Liver (tissue), 9 donors: ENCODE data around the gene KCNK13. TPM values are rescaled to one million over a fixed set of nuclear protein-coding genes. Genes with fewer than 3 reads are reported as not detected.

Experiments used
- DNase-seq: peaks from one replicate; pipeline ENCODE4 v3.0.0-alpha.2; 2017; ENCODE audit warnings: low spot score
- H3K27ac ChIP-seq, 2 donors: one replicate each; pipeline ENCODE4 v1.7.0; 2013; ENCODE audit warnings: inconsistent platforms in 2 of 2, low read length in 2 of 2, control low read depth in 1 of 2, low read depth in 1 of 2, mild to moderate bottlenecking in 1 of 2
- H3K27me3 ChIP-seq, 4 donors: one replicate each; pipeline versions ENCODE4 v1.6.1 to v1.7.0; 2013; ENCODE audit warnings: low read length in 3 of 4, inconsistent platforms in 1 of 4, mild to moderate bottlenecking in 1 of 4, moderate library complexity in 1 of 4; ENCODE audit not compliant: control insufficient read depth in 4 of 4, insufficient read depth in 4 of 4
- H3K36me3 ChIP-seq, 4 donors: one replicate each; pipeline versions ENCODE4 v1.6.1 to v1.7.0; 2013; ENCODE audit warnings: low read length in 3 of 4, mild to moderate bottlenecking in 3 of 4, low read depth in 1 of 4, moderate library complexity in 1 of 4; ENCODE audit not compliant: control insufficient read depth in 4 of 4, insufficient read depth in 3 of 4
- H3K4me1 ChIP-seq, 4 donors: one replicate each; pipeline versions ENCODE4 v1.6.1 to v1.7.0; 2013; ENCODE audit warnings: low read length in 3 of 4, mild to moderate bottlenecking in 3 of 4, moderate library complexity in 1 of 4; ENCODE audit not compliant: control insufficient read depth in 4 of 4, insufficient read depth in 4 of 4
- H3K4me3 ChIP-seq, 3 donors: one replicate each; pipeline versions ENCODE4 v1.6.1 to v1.7.0; 2013; ENCODE audit warnings: low read length in 3 of 3, control low read depth in 1 of 3, low read depth in 1 of 3, mild to moderate bottlenecking in 1 of 3
- H3K9ac ChIP-seq, 2 donors: one replicate each; pipeline ENCODE4 v1.7.0; 2013; ENCODE audit warnings: low read length in 2 of 2, mild to moderate bottlenecking in 2 of 2, moderate library complexity in 2 of 2, control low read depth in 1 of 2, low read depth in 1 of 2
- H3K9me3 ChIP-seq, 4 donors: one replicate each; pipeline versions ENCODE4 v1.6.1 to v1.7.0; 2013; ENCODE audit warnings: low read length in 3 of 4; ENCODE audit not compliant: control insufficient read depth in 4 of 4
- ATF3 ChIP-seq: IDR thresholded peaks from 2 replicates; pipeline ENCODE4 v1.6.1; 2016; ENCODE audit warnings: antibody characterized with exemption
- CTCF ChIP-seq: fragments of 150-350 bp; IDR thresholded peaks from 2 replicates; pipeline ENCODE4 v1.5.1; 2017; ENCODE audit warnings: improper control_type of control experiment, low read depth, low read length; ENCODE audit not compliant: missing input control
- GABPA ChIP-seq, 2 donors: IDR thresholded peaks in 1 of 2; conservative IDR thresholded peaks in 1 of 2; 2 replicates each; pipeline ENCODE4 v1.6.1; 2016; ENCODE audit warnings: antibody characterized with exemption in 2 of 2, mild to moderate bottlenecking in 1 of 2, moderate library complexity in 1 of 2
- HNF4G ChIP-seq: IDR thresholded peaks from 2 replicates; pipeline ENCODE4 v1.6.1; 2016; ENCODE audit warnings: antibody characterized with exemption
- JUND ChIP-seq, 2 donors: IDR thresholded peaks; 2 replicates each; pipeline ENCODE4 v1.6.1; 2016; ENCODE audit warnings: antibody characterized with exemption in 2 of 2
- MAX ChIP-seq: IDR thresholded peaks from 2 replicates; pipeline ENCODE4 v1.6.1; 2016; ENCODE audit warnings: antibody characterized with exemption
- NR2F2 ChIP-seq: IDR thresholded peaks from 2 replicates; pipeline ENCODE4 v1.6.1; 2016; ENCODE audit warnings: antibody characterized with exemption
- RAD21 ChIP-seq, 2 donors: IDR thresholded peaks; 2 replicates each; pipeline ENCODE4 v1.6.1; 2016; ENCODE audit warnings: antibody characterized with exemption in 2 of 2, mild to moderate bottlenecking in 2 of 2
- REST ChIP-seq: IDR thresholded peaks from 2 replicates; pipeline ENCODE4 v1.6.1; 2016; ENCODE audit warnings: antibody characterized with exemption, mild to moderate bottlenecking
- RXRA ChIP-seq, 2 donors: IDR thresholded peaks; 2 replicates each; pipeline ENCODE4 v1.6.1; 2017 to 2018; ENCODE audit warnings: antibody characterized with exemption in 2 of 2, mild to moderate bottlenecking in 1 of 2
- SP1 ChIP-seq: IDR thresholded peaks from 2 replicates; pipeline ENCODE4 v1.6.1; 2018; ENCODE audit warnings: antibody characterized with exemption, mild to moderate bottlenecking
- YY1 ChIP-seq: IDR thresholded peaks from 2 replicates; pipeline ENCODE4 v1.6.1; 2016; ENCODE audit warnings: antibody characterized with exemption, mild to moderate bottlenecking
- ZBTB33 ChIP-seq: IDR thresholded peaks from 2 replicates; pipeline ENCODE4 v1.6.1; 2016; ENCODE audit warnings: antibody characterized with exemption
- WGBS: extraction: QIAGEN DNeasy Blood & Tissue Kit; methylation state at CpG from one replicate; pipeline ENCODE4 v1.1.7; 2013; 5-methylcytosine and 5-hydroxymethylcytosine counted together
- polyA plus RNA-seq, 2 donors: library from polyadenylated mRNA; stranded (reverse) in 1 of 2; unstranded in 1 of 2; fragments of 200-250 nt in 1 of 2; fragments of >200 nt in 1 of 2; fragmentation: Nextera tagmentation in 1 of 2; extraction: Ambion mirVana in 1 of 2; gene quantifications; one replicate each; pipeline versions ENCODE4 v1.2.1 to v1.2.3, GENCODE V29; 2013 to 2015
- total RNA-seq, 2 donors: library from RNA; depleted of rRNA; stranded (reverse); fragments of >200 nt; gene quantifications; one replicate each; pipeline ENCODE4 v1.2.3, GENCODE V29; 2014
- donor health status: healthy.
- donor health status: healthy.
- donor health status: healthy.
- donor health status: healthy.
- donor health status: healthy.

KCNK13 gene
- total and polyA plus RNA-seq, 4 donors: 0.25 to 0.61 (median 0.38) TPM; not detected in 1

GRCh38 chr14:90054803-90055202 lies 7.0 kb upstream of the KCNK13 start:
- H3K27ac ChIP-seq: no peak overlapping the region
- no peak for DNase-seq
- peaks cover 0 to 5% (median 2%) of the 10 kb centered on the region in 4 donors for H3K27me3 ChIP-seq
- no peaks in the 10 kb centered on the region for H3K9me3 ChIP-seq
- TF ChIP-seq SP1 (no peak), JUND (IDR thresholded peaks at IDR 0.05) (no peak), ZBTB33 (no peak), RAD21 (IDR thresholded peaks at IDR 0.05) (no peak)
- H3K9ac ChIP-seq: no peak overlapping the region
- H3K36me3 ChIP-seq: no peaks in the 10 kb centered on the region
- 91% methylated on average over 1 of the region's 1 CpG for WGBS
- H3K4me3 ChIP-seq: no peak overlapping the region
- H3K4me1 ChIP-seq: no peaks in the 10 kb centered on the region

GRCh38 chr14:90056826-90057225 lies 5.0 kb upstream of the KCNK13 start:
- WGBS: 56% methylated on average over 8 of the region's 8 CpGs
- DNase-seq: no peak
- no peak overlapping the region for H3K4me3 ChIP-seq
- H3K9ac ChIP-seq: no peak overlapping the region
- TF ChIP-seq SP1: no peak
- no peak for TF ChIP-seq RAD21 (IDR thresholded peaks at IDR 0.05)
- no peak for TF ChIP-seq JUND (IDR thresholded peaks at IDR 0.05)
- no peak for TF ChIP-seq CTCF
- no peak for TF ChIP-seq ATF3
- TF ChIP-seq GABPA (IDR thresholded peaks at IDR 0.05 in 1 of 2, conservative IDR thresholded peaks at IDR 0.05 in 1 of 2): no peak
- TF ChIP-seq YY1: no peak
- no peak for TF ChIP-seq NR2F2
- TF ChIP-seq MAX: no peak
- no peak for TF ChIP-seq REST
- TF ChIP-seq RXRA (IDR thresholded peaks at IDR 0.05): no peak
- no peak for TF ChIP-seq HNF4G
- no peak overlapping the region for H3K27ac ChIP-seq
- peaks cover 2 to 9% (median 4%) of the 10 kb centered on the region in 4 donors for H3K27me3 ChIP-seq
- no peaks in the 10 kb centered on the region for H3K36me3 ChIP-seq
- no peaks in the 10 kb centered on the region for H3K9me3 ChIP-seq
- peaks cover 13 to 18% (median 14%) of the 10 kb centered on the region in 4 donors for H3K4me1 ChIP-seq
